Activated CD4-positive, alpha-beta T cell treated with anti-CD3 and anti-CD28 coated beads for 36 hours (primary cell): ENCODE data around the gene SEMA5A. TPM values are rescaled to one million over a fixed set of nuclear protein-coding genes. Genes with fewer than 3 reads are reported as not detected.

Experiments used
- ATAC-seq: fragments of 200-7000 bp; cut with Tn5 transposase; one replicate; pipeline ENCODE4 v1.10.0; 2021; ENCODE audit warnings: mild to moderate bottlenecking, moderate library complexity
- CTCF ChIA-PET: fragments of 350-600 bp; sonication (Branson Sonifier 250); formaldehyde crosslinking; loops from one replicate; lab custom pipeline; 2021; ENCODE audit warnings: antibody characterized with exemption; lab: Charles Lee
- POLR2A ChIA-PET: fragments of 350-600 bp; sonication (Branson Sonifier 250); formaldehyde crosslinking; loops from one replicate; lab custom pipeline; 2021; ENCODE audit warnings: antibody characterized with exemption, inconsistent platforms; lab: Charles Lee
- DNase-seq: peaks from one replicate; pipeline ENCODE4 v3.0.0-alpha.2; 2020
- H3K27ac Mint-ChIP-seq: one replicate; pipeline ENCODE4 v1.8.0; 2021; ENCODE audit warnings: mixed read lengths
- H3K27me3 Mint-ChIP-seq: one replicate; pipeline ENCODE4 v1.8.0; 2021; ENCODE audit warnings: mixed read lengths
- H3K36me3 Mint-ChIP-seq: one replicate; pipeline ENCODE4 v1.8.0; 2021; ENCODE audit warnings: low read depth, mixed read lengths
- H3K4me1 Mint-ChIP-seq: one replicate; pipeline ENCODE4 v1.8.0; 2021; ENCODE audit warnings: mixed read lengths
- H3K4me3 Mint-ChIP-seq: one replicate; pipeline ENCODE4 v1.8.0; 2021; ENCODE audit warnings: mild to moderate bottlenecking, moderate library complexity, mixed read lengths
- H3K9me3 Mint-ChIP-seq: one replicate; pipeline ENCODE4 v1.8.0; 2021; ENCODE audit warnings: low read depth, mixed read lengths
- intact Hi-C, 2 experiments: fragments of 100-400 bp; cut with DNase I in 1 of 2; cut with micrococcal nuclease in 1 of 2; formaldehyde crosslinking; loops; one replicate each; pipeline versions ENCODE4 v1.14.2 to v1.15.1; 2022 to 2024; cut with DNase I, micrococcal nuclease
- total RNA-seq, 2 experiments: library from RNA; stranded (reverse); gene quantifications; one replicate each; pipeline ENCODE4 v1.2.3, GENCODE V29; 2021

SEMA5A gene
- total RNA-seq, 2 experiments from 2014 or later, result 0.04 TPM; not detected in 1

- no peaks in the 10 kb centered on the region for H3K36me3 Mint-ChIP-seq
- ChIA-PET CTCF (interaction anchor here (0.7 to 1.6 kb wide), 2 partner anchors 11 to 420 kb away, joined by 3 to 4 read pairs; no protein-coding TSS in a partner anchor), POLR2A (no interaction called here)
- intact Hi-C loops, result no loop called here
- no peak overlapping the region for H3K4me3 Mint-ChIP-seq
- DNase-seq (no peak), ATAC-seq (no peak)
- H3K27ac Mint-ChIP-seq, result no peak overlapping the region
- no peaks in the 10 kb centered on the region for H3K9me3 Mint-ChIP-seq
- no peaks in the 10 kb centered on the region for H3K4me1 Mint-ChIP-seq
- no peaks in the 10 kb centered on the region for H3K27me3 Mint-ChIP-seq
Observed at GRCh38 chr5:9104571-9105339, 441.1 kb downstream of the SEMA5A start.

GRCh38 chr5:9103290-9103689, 442.6 kb downstream of the SEMA5A start:
- H3K4me1 Mint-ChIP-seq, result no peaks in the 10 kb centered on the region
- ATAC-seq, result no peak
- POLR2A ChIA-PET, result no interaction called here
- H3K9me3 Mint-ChIP-seq, result no peaks in the 10 kb centered on the region
- CTCF ChIA-PET, result no interaction called here
- no peak for DNase-seq
- H3K27me3 Mint-ChIP-seq, result no peaks in the 10 kb centered on the region
- no peak overlapping the region for H3K4me3 Mint-ChIP-seq
- no peak overlapping the region for H3K27ac Mint-ChIP-seq
- H3K36me3 Mint-ChIP-seq, result no peaks in the 10 kb centered on the region
- intact Hi-C loops, result no loop called here

- intact Hi-C loops, result no loop called here
- H3K27me3 Mint-ChIP-seq, result no peaks in the 10 kb centered on the region
- no peak overlapping the region for H3K4me3 Mint-ChIP-seq
- ChIA-PET POLR2A (no interaction called here), CTCF (no interaction called here)
- peaks cover under 1% of the 10 kb centered on the region for H3K9me3 Mint-ChIP-seq
- DNase-seq (no peak), ATAC-seq (no peak)
- no peaks in the 10 kb centered on the region for H3K36me3 Mint-ChIP-seq
- no peak overlapping the region for H3K27ac Mint-ChIP-seq
- H3K4me1 Mint-ChIP-seq, result no peaks in the 10 kb centered on the region
Observed at GRCh38 chr5:9099689-9100088, 446.2 kb downstream of the SEMA5A start.

- no peak for ATAC-seq
- no peaks in the 10 kb centered on the region for H3K4me1 Mint-ChIP-seq
- intact Hi-C loops, result no loop called here
- no peak for DNase-seq
- H3K4me3 Mint-ChIP-seq, result no peak overlapping the region
- no peak overlapping the region for H3K27ac Mint-ChIP-seq
- POLR2A ChIA-PET, result no interaction called here
- H3K9me3 Mint-ChIP-seq, result peaks cover 2% of the 10 kb centered on the region
- no peaks in the 10 kb centered on the region for H3K36me3 Mint-ChIP-seq
- no peaks in the 10 kb centered on the region for H3K27me3 Mint-ChIP-seq
- CTCF ChIA-PET, result no interaction called here
Observed at GRCh38 chr5:9098990-9099389, 446.9 kb downstream of the SEMA5A start.

- Mint-ChIP-seq H3K27me3 (no peaks in the 10 kb centered on the region), H3K27ac (no peak overlapping the region), H3K9me3 (peaks cover 2% of the 10 kb centered on the region), H3K4me1 (no peaks in the 10 kb centered on the region), H3K36me3 (no peaks in the 10 kb centered on the region), H3K4me3 (no peak overlapping the region)
- intact Hi-C loops, result no loop called here
- no peak for ATAC-seq
- POLR2A ChIA-PET, result no interaction called here
- CTCF ChIA-PET, result no interaction called here
- no peak for DNase-seq
Observed at GRCh38 chr5:9094582-9094981, 451.3 kb downstream of the SEMA5A start.

GRCh38 chr5:9091896-9092662, 453.8 kb downstream of the SEMA5A start:
- intact Hi-C loops, result no loop called here
- ChIA-PET CTCF (no interaction called here), POLR2A (no interaction called here)
- Mint-ChIP-seq H3K27me3 (no peaks in the 10 kb centered on the region), H3K4me1 (no peaks in the 10 kb centered on the region), H3K4me3 (no peak overlapping the region), H3K36me3 (no peaks in the 10 kb centered on the region), H3K27ac (no peak overlapping the region), H3K9me3 (peaks cover 2% of the 10 kb centered on the region)
- no peak for DNase-seq
- no peak for ATAC-seq

GRCh38 chr5:9090381-9091026, 455.4 kb downstream of the SEMA5A start:
- no peak for DNase-seq
- ChIA-PET CTCF (interaction anchor here (0.6 kb wide), 2 partner anchors 8 to 282 kb away, joined by 3 read pairs; no protein-coding TSS in a partner anchor), POLR2A (no interaction called here)
- Mint-ChIP-seq H3K9me3 (peaks cover 2% of the 10 kb centered on the region), H3K4me3 (no peak overlapping the region), H3K4me1 (no peaks in the 10 kb centered on the region), H3K27me3 (no peaks in the 10 kb centered on the region), H3K27ac (no peak overlapping the region), H3K36me3 (no peaks in the 10 kb centered on the region)
- intact Hi-C loops, result no loop called here
- ATAC-seq, result no peak

GRCh38 chr5:9089893-9090292, 456.0 kb downstream of the SEMA5A start:
- no peak overlapping the region for H3K4me3 Mint-ChIP-seq
- ChIA-PET CTCF (interaction anchor here (0.6 kb wide), 1 partner anchor 283 kb away, joined by 3 read pairs; no protein-coding TSS in a partner anchor), POLR2A (no interaction called here)
- H3K36me3 Mint-ChIP-seq, result no peaks in the 10 kb centered on the region
- H3K27ac Mint-ChIP-seq, result no peak overlapping the region
- intact Hi-C loops, result no loop called here
- H3K9me3 Mint-ChIP-seq, result peaks cover 2% of the 10 kb centered on the region
- ATAC-seq (no peak), DNase-seq (no peak)
- no peaks in the 10 kb centered on the region for H3K27me3 Mint-ChIP-seq
- H3K4me1 Mint-ChIP-seq, result no peaks in the 10 kb centered on the region

- intact Hi-C loops, result no loop called here
- no peak overlapping the region for H3K4me3 Mint-ChIP-seq
- DNase-seq, result no peak
Observed at GRCh38 chr5:9082996-9083395, 462.9 kb downstream of the SEMA5A start.

GRCh38 chr5:9072701-9073100, 473.2 kb downstream of the SEMA5A start:
- ChIA-PET POLR2A (no interaction called here), CTCF (no interaction called here)
- H3K9me3 Mint-ChIP-seq, result no peaks in the 10 kb centered on the region
- no peak for ATAC-seq
- H3K27ac Mint-ChIP-seq, result no peak overlapping the region
- no peaks in the 10 kb centered on the region for H3K36me3 Mint-ChIP-seq
- no peaks in the 10 kb centered on the region for H3K27me3 Mint-ChIP-seq
- intact Hi-C loops, result no loop called here
- no peak for DNase-seq
- no peaks in the 10 kb centered on the region for H3K4me1 Mint-ChIP-seq
- no peak overlapping the region for H3K4me3 Mint-ChIP-seq

More at GRCh38 chr5:9082996-9083395, 462.9 kb downstream of the SEMA5A start:
- no peaks in the 10 kb centered on the region for H3K36me3 Mint-ChIP-seq
- CTCF ChIA-PET, result no interaction called here
- H3K4me1 Mint-ChIP-seq, result no peaks in the 10 kb centered on the region
- no peaks in the 10 kb centered on the region for H3K27me3 Mint-ChIP-seq
- no peak for ATAC-seq
- POLR2A ChIA-PET, result no interaction called here
- H3K27ac Mint-ChIP-seq, result no peak overlapping the region
- H3K9me3 Mint-ChIP-seq, result peaks cover 7% of the 10 kb centered on the region

- DNase-seq (no peak), ATAC-seq (no peak)
- Mint-ChIP-seq H3K36me3 (no peaks in the 10 kb centered on the region), H3K27me3 (no peaks in the 10 kb centered on the region), H3K9me3 (peaks cover 3% of the 10 kb centered on the region), H3K27ac (no peak overlapping the region), H3K4me1 (no peaks in the 10 kb centered on the region), H3K4me3 (no peak overlapping the region)
- ChIA-PET POLR2A (no interaction called here), CTCF (no interaction called here)
- intact Hi-C loops, result no loop called here
Observed at GRCh38 chr5:9071524-9071923, 474.4 kb downstream of the SEMA5A start.
